Measurements from ENCODE around the gene DUSP1. TPM values are rescaled to one million over a fixed set of nuclear protein-coding genes. Genes with fewer than 3 reads are reported as not detected.

The DUSP1 gene
- total RNA-seq, 1 donor from 2014 or later: 91.7 TPM

GRCh38 chr5:172762214-172763119 lies 8.5 kb downstream of the DUSP1 start:
- no peak for TF ChIP-seq CTCF (IDR thresholded peaks at IDR 0.05; ENCODE audit: partially characterized antibody, unreplicated experiment)
- Mint-ChIP-seq H3K27me3 (ENCODE audit: unreplicated experiment) (peaks cover 2% of the 10 kb centered on the region), H3K4me3 (ENCODE audit: unreplicated experiment) (no peak overlapping the region), H3K9me3 (ENCODE audit: unreplicated experiment) (peaks cover 4% of the 10 kb centered on the region), H3K27ac (ENCODE audit: unreplicated experiment) (no peak overlapping the region), H3K4me1 (ENCODE audit: low read depth, unreplicated experiment) (peaks cover 19% of the 10 kb centered on the region), H3K36me3 (ENCODE audit: unreplicated experiment) (no peaks in the 10 kb centered on the region)
- DNase-seq: no peak

GRCh38 chr5:172760959-172761358 lies 10.0 kb downstream of the DUSP1 start:
- peaks cover 2% of the 10 kb centered on the region for H3K27me3 Mint-ChIP-seq (ENCODE audit: unreplicated experiment)
- no peak for DNase-seq
- peaks cover 10% of the 10 kb centered on the region for H3K4me1 Mint-ChIP-seq (ENCODE audit: low read depth, unreplicated experiment)
- H3K36me3 Mint-ChIP-seq (ENCODE audit: unreplicated experiment): no peaks in the 10 kb centered on the region
- no peak for TF ChIP-seq CTCF (IDR thresholded peaks at IDR 0.05; ENCODE audit: partially characterized antibody, unreplicated experiment)
- peaks cover 6% of the 10 kb centered on the region for H3K9me3 Mint-ChIP-seq (ENCODE audit: unreplicated experiment)
- H3K27ac Mint-ChIP-seq (ENCODE audit: unreplicated experiment): no peak overlapping the region
- no peak overlapping the region for H3K4me3 Mint-ChIP-seq (ENCODE audit: unreplicated experiment)

DNA sequence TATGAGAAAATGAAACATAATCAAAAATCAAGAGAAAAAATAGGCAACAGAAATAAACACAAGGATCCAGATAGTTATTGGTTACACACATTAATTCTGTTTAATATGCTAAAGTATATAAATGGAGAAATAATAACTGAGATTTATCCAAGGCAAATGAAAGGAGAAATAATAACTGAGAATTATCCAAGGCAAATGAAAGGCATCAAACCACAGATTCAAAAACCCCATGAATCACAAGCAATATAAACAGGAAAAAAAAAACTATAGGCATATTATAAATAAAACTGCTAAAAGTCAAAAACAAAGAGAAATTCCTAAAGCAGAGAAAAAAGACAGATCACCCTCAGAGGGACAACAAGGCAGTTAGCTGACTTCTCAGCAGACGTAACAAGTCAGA lies 10.9 kb downstream of the DUSP1 start:
- no peak overlapping the region for H3K4me3 Mint-ChIP-seq (ENCODE audit: unreplicated experiment)
- no peak for TF ChIP-seq CTCF (IDR thresholded peaks at IDR 0.05; ENCODE audit: partially characterized antibody, unreplicated experiment)
- peaks cover 6% of the 10 kb centered on the region for H3K9me3 Mint-ChIP-seq (ENCODE audit: unreplicated experiment)
- no peak overlapping the region for H3K27ac Mint-ChIP-seq (ENCODE audit: unreplicated experiment)
- H3K4me1 Mint-ChIP-seq (ENCODE audit: low read depth, unreplicated experiment): peaks cover 7% of the 10 kb centered on the region
- H3K36me3 Mint-ChIP-seq (ENCODE audit: unreplicated experiment): no peaks in the 10 kb centered on the region
- H3K27me3 Mint-ChIP-seq (ENCODE audit: unreplicated experiment): peaks cover 2% of the 10 kb centered on the region
- no peak for DNase-seq

DNA sequence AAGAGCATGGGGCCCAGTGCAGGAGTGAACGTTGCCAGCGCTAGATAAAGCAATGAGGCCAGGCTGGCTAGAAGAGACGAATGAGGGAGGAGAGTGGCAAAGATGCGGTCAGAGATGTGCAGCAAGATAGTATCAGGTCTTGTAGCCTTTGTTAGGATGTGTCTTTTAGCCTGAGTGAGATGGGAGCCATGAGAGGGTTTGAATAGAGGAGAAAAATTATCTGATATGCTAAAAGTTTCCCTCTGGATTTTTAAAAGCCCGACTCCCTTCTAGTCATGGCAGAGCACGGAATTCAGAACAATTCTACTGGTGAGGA lies 12.2 kb downstream of the DUSP1 start:
- TF ChIP-seq CTCF (IDR thresholded peaks at IDR 0.05; ENCODE audit: partially characterized antibody, unreplicated experiment): no peak
- peaks cover 2% of the 10 kb centered on the region for H3K27me3 Mint-ChIP-seq (ENCODE audit: unreplicated experiment)
- peaks cover 3% of the 10 kb centered on the region for H3K9me3 Mint-ChIP-seq (ENCODE audit: unreplicated experiment)
- no peak overlapping the region for H3K4me3 Mint-ChIP-seq (ENCODE audit: unreplicated experiment)
- no peaks in the 10 kb centered on the region for H3K36me3 Mint-ChIP-seq (ENCODE audit: unreplicated experiment)
- DNase-seq: no peak
- H3K27ac Mint-ChIP-seq (ENCODE audit: unreplicated experiment): no peak overlapping the region
- no peaks in the 10 kb centered on the region for H3K4me1 Mint-ChIP-seq (ENCODE audit: low read depth, unreplicated experiment)

DNA sequence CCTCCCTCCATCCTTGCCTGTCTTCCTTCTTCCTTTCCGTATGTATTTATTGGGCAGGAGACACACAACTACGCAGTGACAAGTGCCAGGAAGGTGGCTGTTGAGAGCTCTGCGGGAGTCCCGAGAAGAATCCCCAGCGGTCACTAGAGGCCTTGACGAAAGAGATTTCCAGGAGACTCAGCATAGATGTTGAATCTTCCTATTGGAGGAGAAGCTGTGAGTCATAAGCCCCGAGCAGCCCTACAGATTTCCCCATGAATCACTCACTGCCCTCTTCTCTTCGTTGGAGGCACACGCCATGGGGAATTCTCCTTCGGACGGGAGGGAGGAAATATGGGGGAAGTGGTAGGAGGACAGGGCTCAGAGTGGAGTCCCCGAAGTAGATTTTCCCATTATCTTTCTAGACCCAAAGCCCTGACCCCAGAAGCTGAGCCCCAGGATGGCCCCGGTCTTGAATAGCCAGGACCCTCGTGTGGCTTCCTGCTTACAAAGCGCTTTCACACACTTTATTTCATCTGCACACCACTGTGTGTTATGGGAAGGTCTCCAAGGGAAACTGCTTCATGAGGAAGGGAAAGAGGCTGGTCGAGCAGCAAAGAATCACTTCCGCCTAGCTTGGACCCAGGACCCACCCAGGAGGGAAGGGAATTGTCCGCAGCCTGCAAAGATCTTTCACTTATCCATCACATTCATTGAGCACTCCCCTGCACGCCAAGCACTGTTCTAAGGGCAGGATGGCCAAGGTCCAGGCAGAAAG lies 12.7 kb downstream of the DUSP1 start:
- no peak overlapping the region for H3K27ac Mint-ChIP-seq (ENCODE audit: unreplicated experiment)
- no peak for DNase-seq
- H3K27me3 Mint-ChIP-seq (ENCODE audit: unreplicated experiment): peaks cover 2% of the 10 kb centered on the region
- peaks cover 3% of the 10 kb centered on the region for H3K9me3 Mint-ChIP-seq (ENCODE audit: unreplicated experiment)
- no peak overlapping the region for H3K4me3 Mint-ChIP-seq (ENCODE audit: unreplicated experiment)
- H3K36me3 Mint-ChIP-seq (ENCODE audit: unreplicated experiment): no peaks in the 10 kb centered on the region
- no peak for TF ChIP-seq CTCF (IDR thresholded peaks at IDR 0.05; ENCODE audit: partially characterized antibody, unreplicated experiment)
- no peaks in the 10 kb centered on the region for H3K4me1 Mint-ChIP-seq (ENCODE audit: low read depth, unreplicated experiment)
